Measurements from ENCODE around the gene CENPP.

The CENPP gene

GRCh38 chr9:92325991-92326500 is 293 bp downstream of the CENPP start:
- no peaks in the 10 kb centered on the region for H3K27me3 ChIP-seq (ENCODE audit: low read length)
- H3F3A ChIP-seq (ENCODE audit: insufficient read depth), result no peaks in the 10 kb centered on the region
- peak overlapping the region; percentile 95 for H3K4me2 ChIP-seq (ENCODE audit: low read depth, low read length, poor library complexity, severe bottlenecking)
- peaks cover 70% of the 10 kb centered on the region for H3K79me2 ChIP-seq (ENCODE audit: insufficient read depth, low read length)
- no peaks in the 10 kb centered on the region for H3K9me2 ChIP-seq (replicated peaks; ENCODE audit: insufficient read depth, low read length)
- peak overlapping the region; percentile 77 for H3K27ac ChIP-seq (ENCODE audit: low read depth, low read length)
- peaks cover 18% of the 10 kb centered on the region; the same call in 1 of the 2 replicates for H3K36me3 ChIP-seq (ENCODE audit: low read length)
- H3K9ac ChIP-seq (ENCODE audit: low read length), result peak overlapping the region; percentile 84
- H3K4me3 ChIP-seq (ENCODE audit: insufficient read depth, low read length, poor library complexity, severe bottlenecking), result peak overlapping the region; percentile 92
- H3K9me3 ChIP-seq (ENCODE audit: insufficient read depth, low read length), result no peaks in the 10 kb centered on the region
- H2AFZ ChIP-seq (ENCODE audit: low read depth, low read length, severe bottlenecking), result peak overlapping the region; percentile 96
- H4K20me1 ChIP-seq (ENCODE audit: low read depth, low read length), result no peaks in the 10 kb centered on the region
- TF ChIP-seq CTCF (IDR thresholded peaks at IDR 0.05; ENCODE audit: insufficient read depth, low read length, poor library complexity, severe bottlenecking) (no peak), EZH2phosphoT487 (conservative IDR thresholded peaks at IDR 0.05; ENCODE audit: low read length) (no peak)

- H3K9ac ChIP-seq (ENCODE audit: low read length), result peak overlapping the region; percentile 84
- peaks cover 71% of the 10 kb centered on the region for H3K79me2 ChIP-seq (ENCODE audit: insufficient read depth, low read length)
- TF ChIP-seq EZH2phosphoT487 (conservative IDR thresholded peaks at IDR 0.05; ENCODE audit: low read length) (no peak), CTCF (IDR thresholded peaks at IDR 0.05; ENCODE audit: insufficient read depth, low read length, poor library complexity, severe bottlenecking) (no peak)
These were observed 1.6 kb downstream of the CENPP start for GRCh38 chr9:92327283-92327850.

GRCh38 chr9:92328225-92328624 is 2.5 kb downstream of the CENPP start:
- H3K79me2 ChIP-seq (ENCODE audit: insufficient read depth, low read length), result peaks cover 69% of the 10 kb centered on the region
- peaks cover 16% of the 10 kb centered on the region for H3K36me3 ChIP-seq (ENCODE audit: low read length)
- no peak overlapping the region for H3K27ac ChIP-seq (ENCODE audit: low read depth, low read length)
- TF ChIP-seq CTCF (IDR thresholded peaks at IDR 0.05; ENCODE audit: insufficient read depth, low read length, poor library complexity, severe bottlenecking) (no peak), EZH2phosphoT487 (conservative IDR thresholded peaks at IDR 0.05; ENCODE audit: low read length) (no peak)
- no peak overlapping the region for H2AFZ ChIP-seq (ENCODE audit: low read depth, low read length, severe bottlenecking)
- peak overlapping the region; percentile 95 for H3K4me2 ChIP-seq (ENCODE audit: low read depth, low read length, poor library complexity, severe bottlenecking)
- no peaks in the 10 kb centered on the region for H4K20me1 ChIP-seq (ENCODE audit: low read depth, low read length)
- 0 out of 2 replicates have a peak overlapping the region, but pooled peaks have one; percentile 2 for H3K9ac ChIP-seq (ENCODE audit: low read length)
- no peak overlapping the region for H3K4me3 ChIP-seq (ENCODE audit: insufficient read depth, low read length, poor library complexity, severe bottlenecking)
- no peaks in the 10 kb centered on the region for H3K9me2 ChIP-seq (replicated peaks; ENCODE audit: insufficient read depth, low read length)
- no peaks in the 10 kb centered on the region for H3K9me3 ChIP-seq (ENCODE audit: insufficient read depth, low read length)
- H3F3A ChIP-seq (ENCODE audit: insufficient read depth), result no peaks in the 10 kb centered on the region
- no peaks in the 10 kb centered on the region for H3K27me3 ChIP-seq (ENCODE audit: low read length)

More at GRCh38 chr9:92327283-92327850, 1.6 kb downstream of the CENPP start:
- Histone ChIP-seq H3K27ac (ENCODE audit: low read depth, low read length) (no peak overlapping the region), H3K9me3 (ENCODE audit: insufficient read depth, low read length) (no peaks in the 10 kb centered on the region), H3K4me2 (ENCODE audit: low read depth, low read length, poor library complexity, severe bottlenecking) (peak overlapping the region; percentile 95), H3K9me2 (replicated peaks; ENCODE audit: insufficient read depth, low read length) (no peaks in the 10 kb centered on the region), H3K36me3 (ENCODE audit: low read length) (peaks cover 16% of the 10 kb centered on the region; the same call in 1 of the 2 replicates), H3K27me3 (ENCODE audit: low read length) (no peaks in the 10 kb centered on the region), H3F3A (ENCODE audit: insufficient read depth) (no peaks in the 10 kb centered on the region), H4K20me1 (ENCODE audit: low read depth, low read length) (no peaks in the 10 kb centered on the region), H2AFZ (ENCODE audit: low read depth, low read length, severe bottlenecking) (no peak overlapping the region), H3K4me3 (ENCODE audit: insufficient read depth, low read length, poor library complexity, severe bottlenecking) (peak overlapping the region; percentile 92)
